MCF 10A (cell line): ENCODE results near the gene ZNF747. TPM values are rescaled to one million over a fixed set of nuclear protein-coding genes. Genes with fewer than 3 reads are reported as not detected.

Experiments used
- BruUV-seq: library from RNA; stranded (reverse); fragments of 400-500 nt; replicated peaks from 2 replicates; lab custom pipeline; 2021; lab: Mats Ljungman, UMichigan
- CTCF ChIA-PET: fragments of 300-600 bp; sonication (Branson Sonifier 250); formaldehyde crosslinking; extraction: SDS; loops from one replicate; lab custom pipeline; 2021; ENCODE audit warnings: antibody characterized with exemption, inconsistent platforms; lab: Yijun Ruan, JAX
- POLR2A ChIA-PET: fragments of 300-600, 350-650 bp; sonication (Branson Sonifier 250); formaldehyde crosslinking; extraction: SDS; loops from one replicate; lab custom pipeline; 2020; ENCODE audit warnings: antibody characterized with exemption, inconsistent platforms; lab: Yijun Ruan, JAX
- DNase-seq: peaks from one replicate; pipeline ENCODE4 v3.0.0-alpha.2; 2018; ENCODE audit not compliant: unreplicated experiment
- H3K27ac Mint-ChIP-seq: one replicate; pipeline ENCODE4 v1.8.0; 2022; ENCODE audit warnings: mild to moderate bottlenecking, low read depth, mixed read lengths; ENCODE audit not compliant: unreplicated experiment
- H3K27me3 Mint-ChIP-seq: one replicate; pipeline ENCODE4 v1.8.0; 2022; ENCODE audit warnings: mixed read lengths; ENCODE audit not compliant: insufficient read depth, unreplicated experiment
- H3K36me3 Mint-ChIP-seq: one replicate; pipeline ENCODE4 v1.8.0; 2022; ENCODE audit warnings: mild to moderate bottlenecking, moderate library complexity, mixed read lengths; ENCODE audit not compliant: insufficient read depth, unreplicated experiment
- H3K4me1 Mint-ChIP-seq: one replicate; pipeline ENCODE4 v1.8.0; 2022; ENCODE audit warnings: mixed read lengths; ENCODE audit not compliant: insufficient read depth, unreplicated experiment
- H3K4me3 Mint-ChIP-seq: one replicate; pipeline ENCODE4 v1.8.0; 2022; ENCODE audit warnings: mild to moderate bottlenecking, moderate library complexity, mixed read lengths; ENCODE audit not compliant: unreplicated experiment
- H3K9me3 Mint-ChIP-seq: one replicate; pipeline ENCODE4 v1.8.0; 2022; ENCODE audit warnings: mixed read lengths; ENCODE audit not compliant: unreplicated experiment
- intact Hi-C: fragments of 100-400 bp; cut with micrococcal nuclease; formaldehyde crosslinking; loops from 2 replicates; pipeline ENCODE4 v1.14.1; 2022
- total RNA-seq: library from RNA; stranded (reverse); gene quantifications from 2 replicates; pipeline ENCODE4 v1.2.3, GENCODE V29; 2022
- TF ChIP-seq, protein P1 (sequence below): fragments of 200-600 bp; IDR thresholded peaks from one replicate; pipeline ENCODE4 v1.8.0; 2022; ENCODE audit warnings: antibody characterized with exemption, mild to moderate bottlenecking; ENCODE audit not compliant: unreplicated experiment

ZNF747 gene
- total RNA-seq, 1 experiment from 2014 or later = 13.7 TPM

DNA sequence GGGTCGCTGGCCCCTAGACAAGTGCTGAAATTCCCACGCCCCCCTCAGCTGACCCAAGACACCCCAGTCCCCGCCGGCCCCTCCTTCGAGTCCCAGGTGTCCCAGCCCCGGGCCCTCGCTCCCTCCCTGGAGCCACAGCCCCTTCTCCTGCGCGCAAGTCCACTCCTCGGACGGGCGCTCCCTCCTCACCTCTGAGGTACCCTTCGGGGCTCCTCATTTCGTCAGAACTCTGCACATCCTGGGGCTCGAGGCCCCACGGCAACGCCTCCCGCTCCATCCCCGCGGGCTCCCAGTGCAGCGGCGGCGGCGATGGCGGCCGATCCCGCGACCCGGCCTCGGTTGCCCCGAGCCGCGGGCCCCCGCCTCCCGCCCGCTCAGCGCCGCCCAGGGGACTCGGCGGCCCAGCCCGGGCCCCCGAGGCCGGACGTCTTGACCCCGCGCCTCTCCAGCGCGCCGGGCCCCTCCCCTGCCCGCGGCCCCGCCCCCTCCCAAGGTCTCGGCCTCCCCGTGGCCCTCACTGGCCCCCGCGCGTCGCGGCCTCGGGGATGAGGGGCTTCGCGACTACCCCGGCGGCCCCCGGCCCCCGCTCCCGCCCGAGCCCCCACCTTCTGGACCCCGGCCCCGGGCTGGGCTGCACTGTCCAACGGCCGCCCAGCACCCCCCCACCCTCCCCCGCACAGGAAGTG, 8.4 kb downstream of the ZNF747 start, which contains the start of gene ZNF768:
Gene ZNF768 (minus strand): TSS at position 430 of the 686 bp plus-strand sequence. CDS start 153 bp downstream, at position 277.
- ChIA-PET CTCF (no interaction called here), POLR2A (interaction anchor here (0.6 to 4.1 kb wide), 17 partner anchors 9 to 451 kb away, joined by 3 to 38 read pairs (median 6); partner anchors contain the start of genes DCTPP1, FBRS, PPP4C and ZNF689)

DNA sequence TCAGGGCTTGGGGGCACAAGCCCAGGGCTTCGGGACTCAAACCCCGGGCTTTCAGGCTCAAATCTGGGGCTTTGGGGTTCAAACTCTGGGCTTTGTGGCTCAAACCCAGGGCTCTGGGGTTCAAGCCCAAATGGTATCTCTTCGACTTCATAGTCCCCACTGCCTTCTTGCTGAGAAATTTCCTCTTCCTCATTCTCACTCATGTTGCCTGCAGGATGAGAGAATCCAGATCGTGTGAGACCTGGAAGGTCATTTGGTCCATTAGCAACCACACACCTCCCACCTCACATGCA, 8.9 kb downstream of the ZNF747 start:
- TF ChIP-seq, protein P1, sequence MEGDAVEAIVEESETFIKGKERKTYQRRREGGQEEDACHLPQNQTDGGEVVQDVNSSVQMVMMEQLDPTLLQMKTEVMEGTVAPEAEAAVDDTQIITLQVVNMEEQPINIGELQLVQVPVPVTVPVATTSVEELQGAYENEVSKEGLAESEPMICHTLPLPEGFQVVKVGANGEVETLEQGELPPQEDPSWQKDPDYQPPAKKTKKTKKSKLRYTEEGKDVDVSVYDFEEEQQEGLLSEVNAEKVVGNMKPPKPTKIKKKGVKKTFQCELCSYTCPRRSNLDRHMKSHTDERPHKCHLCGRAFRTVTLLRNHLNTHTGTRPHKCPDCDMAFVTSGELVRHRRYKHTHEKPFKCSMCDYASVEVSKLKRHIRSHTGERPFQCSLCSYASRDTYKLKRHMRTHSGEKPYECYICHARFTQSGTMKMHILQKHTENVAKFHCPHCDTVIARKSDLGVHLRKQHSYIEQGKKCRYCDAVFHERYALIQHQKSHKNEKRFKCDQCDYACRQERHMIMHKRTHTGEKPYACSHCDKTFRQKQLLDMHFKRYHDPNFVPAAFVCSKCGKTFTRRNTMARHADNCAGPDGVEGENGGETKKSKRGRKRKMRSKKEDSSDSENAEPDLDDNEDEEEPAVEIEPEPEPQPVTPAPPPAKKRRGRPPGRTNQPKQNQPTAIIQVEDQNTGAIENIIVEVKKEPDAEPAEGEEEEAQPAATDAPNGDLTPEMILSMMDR = no peak
- Mint-ChIP-seq H3K4me3 (peak overlapping the region; percentile 81), H3K27me3 (no peaks in the 10 kb centered on the region), H3K27ac (peak overlapping the region; percentile 88), H3K36me3 (peaks cover 13% of the 10 kb centered on the region), H3K9me3 (no peaks in the 10 kb centered on the region), H3K4me1 (peaks cover 23% of the 10 kb centered on the region)
- intact Hi-C loops = loop anchor here (1.0 to 5.0 kb wide), 6 partner anchors 35 to 93 kb away; partner anchors contain the start of genes DCTPP1, ZNF688 and ZNF785
- DNase-seq = no peak
- CTCF ChIA-PET = interaction anchor here (1.3 kb wide), 1 partner anchor 83 kb away, joined by 3 read pairs; no protein-coding TSS in a partner anchor
- TSS peak; percentile 47 for BruUV-seq
- POLR2A ChIA-PET = interaction anchor here (0.6 to 1.9 kb wide), 7 partner anchors 8 to 96 kb away, joined by 3 to 6 read pairs (median 3); partner anchors contain the start of gene DCTPP1

More for the DNA sequence above, 8.4 kb downstream of the ZNF747 start, which contains the start of gene ZNF768:
- intact Hi-C loops = loop anchor here (1.0 to 5.0 kb wide), 6 partner anchors 35 to 94 kb away; partner anchors contain the start of genes DCTPP1, ZNF688 and ZNF785
- no TSS peak for BruUV-seq
- peaks cover 18% of the 10 kb centered on the region for H3K36me3 Mint-ChIP-seq
- H3K27me3 Mint-ChIP-seq = no peaks in the 10 kb centered on the region
- H3K4me3 Mint-ChIP-seq = peak within 1 kb of the TSS; percentile 81
- DNase-seq = no peak
- peak within 1 kb of the TSS; percentile 88 for H3K27ac Mint-ChIP-seq
- TF ChIP-seq, protein P1 = no peak
- no peaks in the 10 kb centered on the region for H3K9me3 Mint-ChIP-seq
- H3K4me1 Mint-ChIP-seq = peaks cover 23% of the 10 kb centered on the region

DNA sequence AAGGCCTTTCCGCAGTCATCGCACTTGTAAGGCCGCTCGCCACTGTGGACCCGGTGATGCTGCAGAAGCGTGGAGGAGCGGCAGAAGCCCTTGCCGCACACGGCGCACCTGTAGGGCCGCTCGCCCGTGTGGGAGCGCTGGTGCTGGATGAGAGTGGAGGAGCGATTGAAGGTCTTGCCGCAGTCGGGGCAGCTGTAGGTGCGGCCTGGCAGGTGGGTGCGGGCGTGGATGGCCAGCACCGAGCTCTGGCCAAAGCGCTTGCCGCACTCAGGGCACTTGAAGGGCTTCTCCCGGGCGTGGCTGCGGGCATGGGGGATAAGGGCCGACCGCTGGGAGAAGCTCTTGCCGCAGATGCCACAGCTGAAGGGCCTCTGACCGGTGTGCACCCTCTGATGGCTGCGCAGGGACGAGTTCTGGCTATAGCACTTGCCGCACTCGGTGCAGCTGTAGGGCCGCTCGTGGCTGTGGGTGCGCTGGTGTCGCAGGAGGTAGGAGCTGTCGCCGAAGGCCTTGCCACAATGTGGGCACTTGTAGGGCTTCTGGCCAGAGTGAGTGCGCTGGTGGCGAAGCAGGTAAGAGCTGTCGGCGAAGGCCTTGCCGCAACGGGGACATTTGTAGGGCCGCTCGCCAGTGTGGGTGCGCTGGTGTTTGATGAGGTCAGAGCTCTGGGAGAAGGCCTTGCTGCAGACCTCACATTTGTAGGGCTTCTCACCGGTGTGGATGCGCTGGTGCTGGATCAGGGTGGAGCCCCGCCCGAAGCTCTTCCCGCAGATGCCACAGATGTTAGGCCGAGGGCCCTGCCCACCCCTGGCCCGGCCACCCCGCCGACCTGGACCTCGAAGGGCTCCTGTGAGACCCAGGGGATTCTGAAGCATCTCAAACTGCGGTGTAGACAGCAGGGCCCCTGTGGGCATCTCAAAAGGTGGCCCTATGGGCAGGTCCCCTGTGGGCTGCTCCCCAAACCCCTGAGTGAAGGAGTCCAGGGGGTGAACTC, 9.8 kb downstream of the ZNF747 start:
- CTCF ChIA-PET = interaction anchor here (0.6 to 1.5 kb wide), 4 partner anchors 11 to 95 kb away, joined by 3 to 8 read pairs (median 4); partner anchors contain the start of genes DCTPP1 and ZNF747
- POLR2A ChIA-PET = interaction anchor here (0.6 to 1.9 kb wide), 8 partner anchors 11 to 371 kb away, joined by 3 to 6 read pairs (median 4); partner anchors contain the start of genes CTF1 and DCTPP1
- no peaks in the 10 kb centered on the region for H3K9me3 Mint-ChIP-seq
- intact Hi-C loops = loop anchor here (5.0 kb wide), 2 partner anchors 47 to 93 kb away; partner anchors contain the start of genes DCTPP1 and ZNF688
- TF ChIP-seq, protein P1 = no peak
- no peak overlapping the region for H3K4me3 Mint-ChIP-seq
- peaks cover 23% of the 10 kb centered on the region for H3K4me1 Mint-ChIP-seq
- H3K36me3 Mint-ChIP-seq = peaks cover 13% of the 10 kb centered on the region
- H3K27me3 Mint-ChIP-seq = no peaks in the 10 kb centered on the region
- H3K27ac Mint-ChIP-seq = no peak overlapping the region
- DNase-seq = no peak
- BruUV-seq = no TSS peak
